Activated CD8-positive, alpha-beta memory T cell treated with anti-CD3 and anti-CD28 coated beads, Interleukin-2, amount 50 U/mL, for 24 hours (primary cell): Measurements from ENCODE around the gene APAF1.
"Not testable (repeated sequence)": the region's sequence is repeated elsewhere in the genome, so short reads cannot be mapped to it uniquely, and the experiment has no call there.

Source experiments
- DNase-seq: peaks from one replicate; pipeline ENCODE4 v3.0.0-alpha.2; 2020; ENCODE audit errors: extremely low read depth

The APAF1 gene

DNA sequence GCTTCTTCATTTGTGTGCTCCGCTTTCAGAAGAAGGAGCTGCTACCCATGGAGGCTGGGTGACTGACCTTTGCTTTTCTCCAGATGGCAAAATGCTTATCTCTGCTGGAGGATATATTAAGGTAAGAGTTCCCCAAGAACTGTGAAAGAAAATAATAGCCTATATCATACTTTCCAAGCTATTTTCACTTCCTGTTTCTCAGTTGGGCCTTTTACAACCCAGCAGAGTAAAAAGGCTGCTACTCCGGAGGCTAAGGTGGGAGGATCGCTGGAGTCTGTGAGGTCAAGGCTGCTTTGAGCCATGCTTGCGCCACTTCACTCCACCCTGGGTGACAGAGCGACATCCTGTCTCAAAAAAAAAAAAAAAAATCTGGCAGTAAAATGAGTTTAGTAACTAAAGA is 82.1 kb downstream of the APAF1 start:
- no peak for DNase-seq

DNA sequence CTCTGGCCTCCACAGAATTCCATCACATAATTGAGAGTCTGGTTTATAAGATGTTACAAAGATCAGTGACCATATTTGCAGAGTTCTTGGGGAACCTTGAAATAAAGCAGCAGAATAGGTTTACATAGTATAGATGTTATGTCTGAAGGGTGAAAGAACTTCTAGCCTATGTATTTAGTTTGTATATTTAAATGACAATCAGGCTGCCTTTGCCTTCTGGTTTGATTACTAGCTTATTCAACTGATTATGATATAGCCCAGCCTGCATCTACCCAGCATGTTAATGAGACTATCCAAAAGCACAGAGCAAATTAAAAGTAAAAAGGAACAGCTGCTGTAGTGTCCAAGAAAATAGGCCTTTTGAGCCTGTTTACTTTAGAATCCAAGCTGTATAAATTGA is 85.3 kb downstream of the APAF1 start:
- no peak for DNase-seq

DNA sequence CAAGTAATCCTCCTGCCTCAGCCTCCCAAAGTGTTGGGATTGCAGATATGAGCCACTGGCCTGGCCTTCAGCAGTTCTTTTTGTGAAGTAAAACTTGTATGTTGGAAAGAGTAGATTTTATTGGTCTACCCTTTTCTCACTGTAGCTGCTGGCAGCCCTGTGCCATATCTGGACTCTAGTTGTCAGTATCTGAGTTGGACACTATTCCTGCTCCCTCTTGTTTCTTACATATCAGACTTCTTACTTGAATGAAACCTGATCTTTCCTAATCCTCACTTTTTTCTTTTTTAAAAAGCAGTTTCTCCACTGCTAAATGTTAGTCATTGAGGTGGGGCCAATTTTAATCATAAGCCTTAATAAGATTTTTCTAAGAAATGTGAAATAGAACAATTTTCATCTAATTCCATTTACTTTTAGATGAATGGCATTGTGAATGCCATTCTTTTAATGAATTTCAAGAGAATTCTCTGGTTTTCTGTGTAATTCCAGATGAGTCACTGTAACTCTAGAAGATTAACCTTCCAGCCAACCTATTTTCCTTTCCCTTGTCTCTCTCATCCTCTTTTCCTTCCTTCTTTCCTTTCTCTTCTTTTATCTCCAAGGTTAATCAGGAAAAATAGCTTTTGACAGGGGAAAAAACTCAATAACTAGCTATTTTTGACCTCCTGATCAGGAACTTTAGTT is 88.7 kb downstream of the APAF1 start:
- DNase-seq = no peak

DNA sequence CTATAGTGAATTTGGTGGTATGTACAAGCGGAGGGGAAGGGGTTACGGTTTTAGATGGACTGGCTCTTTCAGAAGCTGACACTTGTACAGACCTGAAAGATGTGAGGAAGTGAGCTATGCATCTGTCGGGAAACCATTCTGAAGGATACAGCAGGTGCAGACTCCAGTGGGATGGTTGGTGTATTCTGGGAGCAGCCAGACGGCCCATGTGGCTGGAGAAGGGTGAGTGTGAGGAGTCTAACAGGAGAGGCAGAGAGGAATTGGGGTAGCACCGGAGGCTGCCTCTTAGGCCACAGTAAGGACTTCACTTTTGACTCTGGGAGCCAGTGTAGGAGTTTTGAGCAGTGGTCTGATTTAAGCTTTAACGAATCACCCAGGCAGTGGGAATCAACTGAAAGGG is 90.7 kb downstream of the APAF1 start:
- DNase-seq = no peak

DNA sequence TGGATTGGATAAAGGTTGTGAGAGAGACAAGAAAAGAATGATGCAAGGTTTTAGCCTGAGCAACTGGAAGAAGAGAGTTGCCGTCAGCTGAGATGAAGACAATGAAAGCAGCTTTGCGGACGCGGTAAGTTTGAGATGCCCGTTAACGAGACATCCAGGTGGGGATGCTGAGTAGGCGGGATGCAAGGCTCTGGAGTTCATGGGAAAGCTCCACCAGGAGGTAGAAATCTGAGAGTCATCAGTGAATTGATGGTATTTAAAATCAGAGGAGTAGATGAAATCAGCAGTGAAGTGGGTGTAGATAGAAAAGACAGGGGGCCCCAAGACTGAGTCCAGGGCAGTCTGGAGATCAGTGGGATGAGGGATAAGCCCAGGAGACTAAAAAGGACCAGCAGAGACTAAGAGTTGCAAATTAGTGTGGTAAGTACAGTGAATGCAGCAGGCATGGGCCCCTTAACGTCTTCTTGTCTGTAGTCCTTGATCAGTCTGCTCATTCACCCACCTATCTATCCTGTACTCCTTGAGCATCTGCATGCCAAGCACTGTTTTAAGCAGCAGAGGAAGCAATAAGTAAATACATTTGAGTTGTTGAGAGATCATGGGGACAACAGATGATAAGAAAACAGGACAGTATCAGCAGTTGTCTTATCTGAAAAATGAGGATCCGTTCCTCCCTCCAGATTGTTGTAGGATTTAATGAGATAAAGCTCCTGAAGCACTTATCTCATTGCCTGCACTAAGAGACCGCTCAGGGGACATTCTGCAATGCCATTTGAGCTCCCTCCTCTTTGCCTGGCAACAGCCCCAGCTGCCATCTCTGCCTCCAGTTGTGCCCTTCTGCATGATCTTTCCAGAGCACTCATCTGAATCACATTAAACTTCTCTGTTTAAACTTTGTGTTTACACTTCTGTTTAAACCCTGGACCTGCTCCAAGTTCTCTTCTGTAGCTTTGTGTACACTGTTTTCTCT is 91.5 kb downstream of the APAF1 start:
- DNase-seq = no peak

DNA sequence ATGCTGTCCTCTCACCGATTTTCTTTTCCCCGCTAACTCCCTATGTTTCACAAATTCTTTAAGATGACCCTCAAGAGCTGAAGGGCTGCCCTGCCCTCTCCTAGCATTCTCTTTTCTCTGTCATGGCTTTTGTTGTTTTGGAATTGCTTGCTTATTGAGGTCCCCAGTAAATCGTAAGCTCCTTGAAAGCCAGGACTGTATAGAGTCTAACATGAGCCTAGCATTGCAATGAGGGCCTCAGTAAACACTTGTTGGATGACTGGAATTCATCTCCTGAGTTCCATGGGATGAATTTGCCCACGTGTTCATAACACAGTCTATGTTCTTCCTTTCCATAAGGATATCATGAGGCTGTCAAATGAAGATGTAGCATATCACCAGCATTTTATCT is 92.2 kb downstream of the APAF1 start:
- DNase-seq = no peak

DNA sequence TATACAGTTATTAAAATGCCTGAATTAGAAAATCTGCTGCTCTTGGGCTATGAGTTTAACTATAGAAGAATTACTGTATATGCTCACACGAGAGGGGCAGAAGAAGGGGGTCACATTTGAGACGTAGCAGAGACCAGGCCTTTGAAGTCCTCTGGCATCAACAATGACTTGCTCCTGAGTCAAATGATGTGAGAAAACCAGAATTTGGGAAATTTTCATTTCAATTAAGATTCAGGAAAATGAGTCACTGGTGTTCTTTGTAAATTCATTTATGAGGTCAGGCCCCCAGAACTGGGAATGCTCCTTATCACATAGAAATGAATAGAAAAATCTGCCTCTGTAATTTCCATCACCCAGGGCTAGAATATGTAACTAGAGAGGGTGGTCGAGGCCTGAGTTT is 92.9 kb downstream of the APAF1 start:
- DNase-seq = no peak

DNA sequence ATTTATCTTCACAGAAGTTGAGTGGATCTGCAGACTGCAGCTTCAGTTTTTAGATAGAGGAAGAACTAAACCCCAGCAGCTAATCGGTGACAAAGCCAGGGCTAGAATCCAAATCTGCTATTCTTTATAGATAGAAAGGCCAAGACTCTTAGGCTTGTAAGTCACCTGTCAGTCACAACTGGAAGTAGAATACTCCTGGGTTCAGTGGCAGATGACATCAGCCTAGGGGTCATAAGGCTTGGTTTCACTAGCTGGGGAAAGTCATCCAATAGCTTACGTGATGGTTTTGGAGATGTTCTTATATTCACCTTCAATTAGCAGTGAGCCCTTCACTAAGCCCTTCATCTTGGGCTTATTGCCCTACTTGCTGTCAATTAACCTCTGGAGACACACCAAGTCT is 93.4 kb downstream of the APAF1 start:
- DNase-seq = no peak

DNA sequence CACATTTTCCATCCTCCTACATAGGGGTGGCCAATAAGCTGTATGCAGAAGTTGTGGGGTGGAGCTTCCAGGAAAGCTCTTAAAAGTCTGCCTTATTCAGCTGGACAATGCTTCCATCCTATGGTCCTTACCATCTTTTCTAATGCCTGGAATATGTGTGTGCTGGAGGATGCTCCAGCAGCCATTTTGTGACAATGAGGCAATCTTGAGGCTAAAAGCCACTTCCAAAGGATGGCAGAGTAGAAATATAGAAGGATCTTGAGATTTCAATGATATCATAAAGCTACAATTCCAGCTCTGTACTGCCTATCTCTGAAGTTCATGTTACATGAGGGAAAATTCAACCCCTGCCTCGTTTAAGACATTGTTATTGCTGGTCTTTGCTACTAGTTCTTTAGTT is 95.7 kb downstream of the APAF1 start:
- DNase-seq = no peak

DNA sequence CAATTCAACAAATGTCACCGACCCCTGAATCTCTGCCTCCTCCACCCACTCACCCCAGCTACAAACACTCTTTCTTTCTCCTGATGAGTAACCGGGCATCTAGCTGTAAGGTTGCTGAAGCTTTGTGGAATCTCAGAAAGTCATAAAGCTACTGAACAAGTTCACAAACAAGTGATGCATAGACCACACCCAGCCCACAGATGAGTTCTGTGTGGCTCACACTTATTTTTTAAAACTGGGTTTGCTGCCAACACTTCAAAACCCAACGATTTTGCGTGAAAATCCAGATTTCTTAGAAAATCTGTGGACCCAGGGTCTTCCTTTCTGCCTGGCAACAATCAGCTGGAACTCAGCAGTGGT is 96.1 kb downstream of the APAF1 start:
- DNase-seq = no peak

DNA sequence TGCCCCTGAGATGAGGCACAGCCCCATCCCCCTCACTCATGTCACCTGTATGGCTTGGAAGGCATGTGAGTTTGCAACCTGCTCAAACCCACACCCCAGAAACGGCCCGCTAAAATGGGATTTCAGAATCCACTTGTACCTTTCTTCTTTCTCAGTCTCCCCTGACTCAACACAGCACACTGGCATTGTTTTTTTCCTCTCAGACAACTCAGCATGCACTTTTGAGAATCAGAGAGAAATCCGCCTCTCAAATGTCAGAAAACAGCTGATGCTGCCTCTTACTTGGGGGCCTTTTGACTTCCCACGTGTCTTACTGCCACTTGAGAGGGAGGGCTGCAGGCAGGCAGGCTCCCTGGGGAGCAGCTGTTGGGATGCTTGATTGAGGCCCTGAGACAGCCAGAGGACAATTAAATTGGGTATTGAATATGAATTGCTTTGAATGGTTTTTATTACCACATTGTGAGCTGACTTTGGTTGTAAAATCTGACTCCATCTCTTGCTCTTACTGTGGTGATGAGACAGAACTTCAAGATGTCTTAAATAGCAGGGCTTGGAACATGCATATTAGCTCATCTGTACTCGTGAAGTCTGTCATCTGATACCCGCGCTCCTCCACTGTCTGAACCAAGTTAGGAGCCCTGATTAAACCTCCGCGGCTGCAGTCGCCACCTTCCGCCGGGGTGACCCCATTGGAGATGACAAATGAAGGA is 96.6 kb downstream of the APAF1 start:
- no peak for DNase-seq

DNA sequence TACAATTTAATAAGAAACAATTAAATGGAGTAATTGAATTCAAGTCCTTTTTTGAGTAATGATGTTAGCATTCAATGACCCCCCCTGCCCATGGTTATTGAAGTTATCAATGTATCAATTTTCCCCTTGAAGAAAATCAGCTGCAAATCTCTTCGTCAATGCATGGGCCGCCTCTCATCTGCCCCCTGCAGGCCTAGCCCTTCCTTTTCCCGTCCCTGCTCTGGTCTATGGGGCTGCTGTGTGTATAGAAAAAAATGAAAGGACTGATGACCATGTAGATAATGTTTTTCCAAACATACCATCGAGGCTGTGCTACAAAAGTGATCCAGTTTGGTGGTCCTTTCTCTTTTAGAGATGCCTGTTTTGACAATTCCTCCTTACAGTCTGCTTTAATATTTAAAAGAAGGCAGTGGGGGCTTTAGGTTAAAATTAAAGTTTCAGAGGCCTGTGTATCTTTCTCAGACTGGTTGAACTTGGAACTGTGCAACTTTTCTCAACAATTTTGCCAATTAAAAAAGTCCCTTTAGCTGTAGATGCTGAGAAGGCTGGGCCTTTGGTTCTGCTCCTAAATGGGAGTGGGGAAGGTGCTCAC is 98.4 kb downstream of the APAF1 start:
- no peak for DNase-seq

DNA sequence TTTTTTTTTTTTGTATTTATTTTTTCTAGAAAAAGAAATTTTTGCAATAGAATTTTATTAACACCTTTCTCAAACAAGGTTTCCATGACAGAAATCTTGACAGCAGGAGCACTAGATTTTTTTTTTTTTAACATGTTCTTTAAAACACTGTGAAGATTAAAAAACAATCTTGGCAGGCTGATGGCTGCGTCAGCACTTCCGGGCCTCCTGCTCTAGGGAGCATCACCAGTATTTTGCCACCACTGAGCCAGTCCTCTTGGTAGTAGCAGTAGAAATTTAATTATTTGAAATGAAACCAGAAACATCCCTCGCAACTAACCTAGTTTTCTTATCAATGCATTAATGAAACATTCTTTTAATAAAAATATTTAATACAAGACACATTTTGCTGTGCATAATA is 99.6 kb downstream of the APAF1 start:
- DNase-seq = no peak

DNA sequence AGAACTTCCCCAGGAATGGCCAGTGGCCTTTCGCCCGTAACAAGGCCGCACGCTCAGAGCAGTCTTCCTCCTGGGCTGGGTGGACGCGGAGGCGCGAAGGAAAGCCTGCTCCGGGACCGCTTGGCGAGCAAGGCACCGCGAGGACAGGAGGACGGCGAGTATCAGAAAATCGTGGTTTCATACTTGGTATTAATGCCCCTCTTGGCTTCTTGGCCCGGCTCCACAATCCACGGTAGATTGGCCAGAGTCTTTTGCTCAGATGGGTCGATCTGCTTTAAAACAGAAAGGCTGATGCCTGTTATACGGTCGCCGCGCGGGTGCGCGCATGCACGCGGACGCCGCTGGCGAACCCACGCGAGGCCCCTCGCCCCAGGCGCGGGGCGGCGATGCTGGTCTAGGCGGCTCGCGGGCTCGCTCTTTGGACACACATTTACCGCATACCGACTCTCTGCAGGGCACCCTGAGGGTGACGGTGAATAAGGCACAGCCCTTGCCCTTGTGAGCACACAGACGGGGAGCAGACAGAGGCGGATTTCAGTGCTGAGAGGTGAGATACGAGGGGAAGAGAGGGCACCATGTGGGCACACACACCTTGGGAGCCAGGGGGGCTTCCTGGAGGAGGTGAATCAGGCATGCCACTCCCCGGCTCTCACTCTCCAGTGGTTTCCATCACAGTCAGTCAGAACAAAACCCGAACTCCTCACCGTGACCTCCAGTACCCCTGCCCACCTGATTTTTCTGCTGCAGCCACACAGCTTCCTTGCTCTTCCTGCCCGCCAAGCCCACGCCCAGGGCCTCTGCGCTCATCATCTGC is 100.7 kb downstream of the APAF1 start:
- DNase-seq = no peak

DNA sequence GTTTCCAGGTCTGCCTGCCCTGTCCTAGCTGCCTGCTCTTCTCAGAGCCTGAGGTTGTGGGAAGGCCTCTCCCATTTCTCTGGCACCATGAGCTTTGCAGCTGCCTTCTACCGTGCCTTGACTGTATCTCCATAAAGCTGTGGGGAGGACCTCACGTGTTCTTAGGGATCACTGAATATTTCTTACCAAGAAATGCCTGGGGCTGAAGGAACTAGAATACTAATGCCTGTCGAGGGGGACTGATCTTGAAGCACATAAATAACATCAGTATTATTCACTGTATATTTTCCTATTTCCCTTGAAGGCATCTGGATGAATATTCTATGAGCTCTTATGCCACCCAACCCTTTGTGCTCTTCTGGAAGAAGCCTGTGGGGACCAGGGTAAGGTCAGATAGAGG is 103.4 kb downstream of the APAF1 start:
- DNase-seq = no peak

DNA sequence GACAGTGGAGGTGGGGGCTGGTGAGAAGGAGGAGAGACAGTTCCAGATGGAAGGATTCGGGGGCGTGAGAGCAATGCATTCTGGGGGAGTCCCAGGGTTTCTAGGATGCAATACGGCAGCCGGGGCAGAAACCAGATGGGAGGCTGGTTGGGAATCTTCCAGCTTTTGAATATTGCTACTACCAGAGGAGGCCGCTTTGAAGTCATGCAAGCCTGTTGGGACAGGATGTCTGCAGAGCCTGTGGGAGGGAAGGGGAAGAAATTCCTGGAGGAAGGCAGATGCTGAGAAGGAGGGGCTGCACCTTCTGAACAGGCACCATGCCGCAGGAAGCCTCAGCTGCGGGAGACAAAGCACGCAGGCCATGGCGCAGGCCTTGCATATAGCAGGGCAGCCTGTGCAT is 105.4 kb downstream of the APAF1 start:
- no peak for DNase-seq

DNA sequence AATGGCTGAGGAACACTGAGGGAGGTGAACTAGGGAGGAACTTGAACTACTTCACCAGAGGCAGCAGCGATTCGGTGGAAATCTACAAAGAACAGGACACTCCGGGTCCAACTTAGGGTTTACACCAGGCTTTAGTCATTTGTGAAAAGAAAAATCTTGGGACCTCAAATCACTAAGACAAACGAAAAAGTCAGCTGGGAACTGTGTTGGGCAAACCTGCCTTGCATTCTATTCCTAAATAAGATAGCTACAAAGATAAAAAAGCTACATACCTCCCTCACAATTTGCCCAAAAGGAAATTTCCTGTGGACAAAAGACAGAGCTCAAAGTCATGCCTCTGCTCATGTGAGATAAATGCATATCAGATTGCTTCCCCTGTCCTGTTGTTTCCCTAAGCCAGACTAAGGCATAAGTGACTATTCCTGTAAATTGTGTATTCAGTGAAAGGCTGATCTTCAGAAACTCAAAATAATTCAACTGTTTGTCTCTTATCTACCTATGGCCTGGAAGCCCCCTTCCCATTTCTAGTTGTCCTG is 106.6 kb downstream of the APAF1 start:
- no peak for DNase-seq

DNA sequence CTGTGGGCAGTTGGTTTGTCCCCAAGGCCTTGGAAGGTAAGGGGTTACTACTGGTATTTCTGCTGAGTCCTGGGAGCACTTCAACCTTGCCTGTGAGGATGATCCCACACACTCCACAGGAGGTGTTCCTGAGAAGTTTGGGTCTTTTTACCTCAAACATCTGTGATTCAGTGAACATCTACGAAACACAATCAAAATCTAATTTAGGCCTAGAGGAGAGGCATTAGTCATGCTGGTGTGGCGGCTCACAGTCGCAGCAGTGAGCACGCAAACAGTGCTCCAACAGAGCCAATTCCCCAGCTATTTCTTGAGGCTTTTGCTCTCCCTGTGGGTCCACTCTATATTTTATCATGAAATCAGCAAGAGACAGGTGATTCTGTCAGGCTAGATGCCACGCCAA is 107.6 kb downstream of the APAF1 start:
- no peak for DNase-seq

DNA sequence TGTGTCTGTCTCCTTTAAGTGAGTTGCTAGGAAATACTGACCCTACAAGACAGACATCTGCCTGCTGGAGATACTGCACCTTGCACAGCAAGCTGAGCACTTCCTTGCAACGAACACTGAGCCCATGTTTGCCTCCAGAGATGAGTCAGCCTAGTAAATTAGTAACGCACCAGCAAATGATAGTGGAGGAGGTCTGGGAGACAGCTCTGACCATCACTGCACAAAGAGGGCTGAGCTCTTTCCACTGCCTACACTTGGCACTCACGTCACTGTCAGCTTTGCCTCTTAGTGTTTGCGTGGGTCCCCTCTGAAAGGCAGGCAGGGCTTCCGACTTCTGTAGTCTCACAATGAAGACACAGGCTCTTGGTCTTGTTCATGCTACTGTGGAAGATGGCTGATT is 109.0 kb downstream of the APAF1 start:
- DNase-seq = no peak

DNA sequence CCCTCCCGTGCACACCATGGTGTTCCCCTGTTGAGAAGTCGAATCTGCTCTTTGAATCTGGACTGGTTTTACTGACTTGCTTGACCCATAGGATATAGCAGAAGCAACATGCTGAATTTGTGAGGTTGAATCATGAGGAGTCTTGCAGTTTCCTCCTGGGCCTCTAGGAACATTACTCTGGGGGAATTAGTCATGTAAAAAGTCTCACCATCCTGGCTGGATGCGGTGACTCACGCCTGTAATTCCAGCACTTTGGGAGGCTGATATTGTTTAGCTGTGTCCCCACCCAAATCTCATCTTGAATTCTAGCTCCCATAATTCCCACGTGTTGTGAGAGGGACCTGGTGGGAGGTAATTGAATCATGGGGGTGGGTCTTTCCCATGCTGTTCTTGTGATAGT is 110.8 kb downstream of the APAF1 start:
- DNase-seq = not testable (repeated sequence)

DNA sequence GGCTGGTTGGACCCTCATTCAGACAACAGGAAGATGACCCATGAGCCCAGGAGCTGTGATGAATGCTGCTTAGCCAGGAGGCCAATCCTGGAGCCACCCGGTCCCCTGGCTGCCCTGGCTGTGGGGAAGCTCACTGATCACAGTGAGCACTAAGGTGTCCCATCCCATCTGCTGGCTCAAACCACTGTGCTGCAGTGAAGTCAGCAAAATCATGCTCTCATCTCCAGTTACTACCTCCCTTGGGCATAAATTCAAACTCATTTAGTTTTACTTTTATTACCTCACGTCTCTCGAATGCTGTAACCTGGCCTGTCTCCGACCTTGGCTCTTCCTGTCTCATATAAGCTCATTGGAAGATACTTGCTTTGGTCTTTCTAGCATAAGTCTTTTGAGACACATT is 112.4 kb downstream of the APAF1 start:
- no peak for DNase-seq
